GM12801 (cell line): ENCODE data around the gene RASGRF2.

Source experiments
- CTCF ChIP-seq: IDR thresholded peaks from one replicate; pipeline ENCODE4 v1.5.1; 2011; ENCODE audit warnings: control low read depth; ENCODE audit not compliant: insufficient read length; ENCODE audit errors: extremely low read depth

RASGRF2 gene

GRCh38 chr5:80959768-80960442 is at the start of gene RASGRF2:
TSS of gene RASGRF2 (plus strand) at chr5:80960363. CDS start at chr5:80960739, 376 bp downstream.
- no peak for TF ChIP-seq CTCF

- TF ChIP-seq CTCF = no peak
Observed at GRCh38 chr5:80912479-80912878, 47.7 kb upstream of the RASGRF2 start.

GRCh38 chr5:80915716-80916115 is 44.4 kb upstream of the RASGRF2 start:
- no peak for TF ChIP-seq CTCF

- no peak for TF ChIP-seq CTCF
Observed at GRCh38 chr5:80916676-80917075, 43.5 kb upstream of the RASGRF2 start.

GRCh38 chr5:80917631-80918030 is 42.5 kb upstream of the RASGRF2 start:
- TF ChIP-seq CTCF = no peak

- TF ChIP-seq CTCF = no peak
Observed at GRCh38 chr5:80919678-80920196, 40.4 kb upstream of the RASGRF2 start.

GRCh38 chr5:80920333-80920732 is 39.8 kb upstream of the RASGRF2 start:
- no peak for TF ChIP-seq CTCF
